Brain microvascular endothelial cell (primary cell): Measurements from ENCODE around the gene DYRK2.

ENCODE experiments used
- DNase-seq: peaks from one replicate; pipeline ENCODE4 v3.0.0-alpha.2; 2020
- H3K27ac ChIP-seq: fragments of 250-450 bp; sonication (Bioruptor Pico); 2 replicates; pipeline ENCODE4 v1.5.1; 2020; ENCODE audit warnings: mild to moderate bottlenecking, moderate library complexity
- H3K27me3 ChIP-seq: fragments of 250-450 bp; sonication (Bioruptor Pico); replicated peaks from 2 replicates; pipeline ENCODE4 v1.5.1; 2020; ENCODE audit warnings: mild to moderate bottlenecking
- H3K36me3 ChIP-seq: fragments of 250-450 bp; sonication (Bioruptor Pico); replicated peaks from 2 replicates; pipeline ENCODE4 v1.5.1; 2020; ENCODE audit warnings: mild to moderate bottlenecking
- H3K4me3 ChIP-seq: 2 replicates; pipeline ENCODE4 v1.5.1; 2011; ENCODE audit warnings: low read depth, mild to moderate bottlenecking, control low read depth, low read length, moderate library complexity
- CTCF ChIP-seq: IDR thresholded peaks from 2 replicates; pipeline ENCODE4 v1.5.1; 2011; ENCODE audit warnings: low read depth, mild to moderate bottlenecking, moderate library complexity, low read length, control low read depth, inconsistent platforms; ENCODE audit errors: missing control alignments
- in situ Hi-C: cut with HindIII; loops from 2 replicates; pipeline ENCODE4 v1.10.0; 2017; ENCODE audit warnings: low sequenced_read_pairs, low pct_ligation_motif_present

The DYRK2 gene

GRCh38 chr12:67665679-67666078 lies 17.1 kb downstream of the DYRK2 start:
- H3K27ac ChIP-seq = no peak overlapping the region
- H3K36me3 ChIP-seq = no peaks in the 10 kb centered on the region
- DNase-seq = no peak
- no peak overlapping the region for H3K4me3 ChIP-seq
- in situ Hi-C loops = no loop called here
- H3K27me3 ChIP-seq = no peaks in the 10 kb centered on the region
- TF ChIP-seq CTCF = no peak

GRCh38 chr12:67666605-67667004 lies 18.1 kb downstream of the DYRK2 start:
- Histone ChIP-seq H3K36me3 (no peaks in the 10 kb centered on the region), H3K27ac (no peak overlapping the region), H3K27me3 (no peaks in the 10 kb centered on the region), H3K4me3 (no peak overlapping the region)
- in situ Hi-C loops = no loop called here
- no peak for TF ChIP-seq CTCF
- DNase-seq = no peak

- Histone ChIP-seq H3K36me3 (no peaks in the 10 kb centered on the region), H3K27ac (no peak overlapping the region), H3K27me3 (no peaks in the 10 kb centered on the region), H3K4me3 (no peak overlapping the region)
- TF ChIP-seq CTCF = no peak
- DNase-seq = no peak
- in situ Hi-C loops = no loop called here
These were observed 18.9 kb downstream of the DYRK2 start for GRCh38 chr12:67667276-67668073.

GRCh38 chr12:67669217-67669933 lies 20.8 kb downstream of the DYRK2 start:
- no peak for DNase-seq
- TF ChIP-seq CTCF = no peak
- in situ Hi-C loops = no loop called here
- H3K36me3 ChIP-seq = no peaks in the 10 kb centered on the region
- no peak overlapping the region for H3K4me3 ChIP-seq
- no peak overlapping the region for H3K27ac ChIP-seq
- no peaks in the 10 kb centered on the region for H3K27me3 ChIP-seq

GRCh38 chr12:67669934-67670631 lies 21.5 kb downstream of the DYRK2 start:
- Histone ChIP-seq H3K27me3 (no peaks in the 10 kb centered on the region), H3K4me3 (no peak overlapping the region), H3K27ac (no peak overlapping the region), H3K36me3 (no peaks in the 10 kb centered on the region)
- no peak for TF ChIP-seq CTCF
- DNase-seq = no peak
- in situ Hi-C loops = no loop called here
